HEK293 (cell line): ENCODE measurements around the gene PITPNM3.
A peak's percentile ranks its signal among the peaks of the same experiment; 100 is the strongest.

ENCODE experiments used
- CTCF ChIA-PET: fragments of 350-600 bp; formaldehyde crosslinking; extraction: SDS; loops from one replicate; lab custom pipeline; 2021; ENCODE audit warnings: antibody characterized with exemption; lab: Yijun Ruan, JAX
- POLR2A ChIA-PET: fragments of 300-600 bp; formaldehyde crosslinking; extraction: SDS; loops from one replicate; lab custom pipeline; 2020; ENCODE audit warnings: antibody characterized with exemption, inconsistent platforms; lab: Yijun Ruan, JAX
- H3K27ac ChIP-seq: fragments of 200-500 bp; sonication (Bioruptor generic); 2 replicates; pipeline ENCODE4 v1.5.1; 2014; ENCODE audit warnings: low read depth, low read length, control low read depth, inconsistent platforms; ENCODE audit errors: extremely low read depth
- H3K36me3 ChIP-seq, 2 experiments: fragments of 200-500 bp in 1 of 2; sonication (Bioruptor generic) in 1 of 2; 1 replicate in 1 of 2; 2 replicates in 1 of 2; pipeline ENCODE4 v1.5.1; 2014 to 2017; ENCODE audit warnings: inconsistent platforms in 2 of 2, low read length in 2 of 2; ENCODE audit not compliant: control insufficient read depth in 2 of 2, insufficient read depth in 1 of 2
- H3K4me1 ChIP-seq: fragments of 200-500 bp; sonication (Bioruptor generic); 2 replicates; pipeline ENCODE4 v1.5.1; 2014; ENCODE audit warnings: mild to moderate bottlenecking, low read length, inconsistent platforms; ENCODE audit not compliant: control insufficient read depth, insufficient read depth
- H3K4me3 ChIP-seq: 2 replicates; pipeline ENCODE4 v1.5.1; 2011; ENCODE audit warnings: low read depth, mild to moderate bottlenecking, control low read depth, low read length, moderate library complexity
- H3K9me3 ChIP-seq: fragments of 200-500 bp; sonication (Bioruptor generic); 2 replicates; pipeline ENCODE4 v1.5.1; 2014; ENCODE audit warnings: low read depth, low read length, inconsistent platforms; ENCODE audit not compliant: control insufficient read depth, insufficient read depth
- BCL11A ChIP-seq: fragments of 450-650 bp; formaldehyde crosslinking; IDR thresholded peaks from 2 replicates; pipeline ENCODE4 v1.5.1; 2016; ENCODE audit warnings: low read depth, missing biosample characterization, missing genetic modification characterization
- ELK4 ChIP-seq: IDR thresholded peaks from 2 replicates; pipeline ENCODE4 v1.6.1; 2011; ENCODE audit warnings: mild to moderate bottlenecking, low read depth, low read length, borderline replicate concordance
- GLI2 ChIP-seq: fragments of 450-650 bp; formaldehyde crosslinking; IDR thresholded peaks from 2 replicates; pipeline ENCODE4; 2017; ENCODE audit warnings: missing biosample characterization, missing genetic modification characterization, low read depth, borderline replicate concordance
- GLI4 ChIP-seq: fragments of 450-650 bp; formaldehyde crosslinking; IDR thresholded peaks from 2 replicates; pipeline ENCODE4 v1.5.1; 2016; ENCODE audit warnings: missing biosample characterization, missing genetic modification characterization
- GLIS1 ChIP-seq: fragments of 450-650 bp; formaldehyde crosslinking; IDR thresholded peaks from 2 replicates; pipeline ENCODE4 v1.5.1; 2016; ENCODE audit warnings: missing biosample characterization, missing genetic modification characterization
- OSR2 ChIP-seq: fragments of 450-650 bp; formaldehyde crosslinking; IDR thresholded peaks from 2 replicates; pipeline ENCODE4 v1.5.1; 2016; ENCODE audit warnings: missing biosample characterization, missing genetic modification characterization
- SCRT1 ChIP-seq: fragments of 450-650 bp; formaldehyde crosslinking; IDR thresholded peaks from 2 replicates; pipeline ENCODE4 v1.5.1; 2016; ENCODE audit warnings: missing biosample characterization, missing genetic modification characterization, borderline replicate concordance
- SCRT2 ChIP-seq: fragments of 450-650 bp; formaldehyde crosslinking; IDR thresholded peaks from 2 replicates; pipeline ENCODE4 v1.5.1; 2016; ENCODE audit warnings: missing biosample characterization, missing genetic modification characterization
- SP2 ChIP-seq: fragments of 450-650 bp; formaldehyde crosslinking; IDR thresholded peaks from 2 replicates; pipeline ENCODE4 v1.5.1; 2016; ENCODE audit warnings: missing biosample characterization, missing genetic modification characterization
- ZBTB10 ChIP-seq: fragments of 450-650 bp; formaldehyde crosslinking; IDR thresholded peaks from 2 replicates; pipeline ENCODE4 v1.5.1; 2016; ENCODE audit warnings: missing biosample characterization, missing genetic modification characterization
- ZBTB20 ChIP-seq: fragments of 450-650 bp; formaldehyde crosslinking; IDR thresholded peaks from 2 replicates; pipeline ENCODE4 v1.5.1; 2016; ENCODE audit warnings: missing biosample characterization, missing genetic modification characterization
- ZBTB48 ChIP-seq: fragments of 450-650 bp; formaldehyde crosslinking; IDR thresholded peaks from 2 replicates; pipeline ENCODE4 v1.5.1; 2016; ENCODE audit warnings: missing biosample characterization, missing genetic modification characterization
- ZFP3 ChIP-seq: fragments of 450-650 bp; formaldehyde crosslinking; IDR thresholded peaks from 2 replicates; pipeline ENCODE4 v1.5.1; 2016; ENCODE audit warnings: low read depth, missing biosample characterization, missing genetic modification characterization
- ZNF112 ChIP-seq: fragments of 450-650 bp; formaldehyde crosslinking; IDR thresholded peaks from 2 replicates; pipeline ENCODE4 v1.5.0; 2017; ENCODE audit warnings: missing biosample characterization, missing genetic modification characterization
- ZNF2 ChIP-seq: fragments of 450-650 bp; formaldehyde crosslinking; IDR thresholded peaks from 2 replicates; pipeline ENCODE4 v1.5.1; 2016; ENCODE audit warnings: missing biosample characterization, missing genetic modification characterization
- ZNF211 ChIP-seq: fragments of 450-650 bp; formaldehyde crosslinking; IDR thresholded peaks from 2 replicates; pipeline ENCODE4 v1.5.1; 2016; ENCODE audit warnings: low read depth, missing biosample characterization, missing genetic modification characterization
- ZNF292 ChIP-seq: fragments of 450-650 bp; formaldehyde crosslinking; IDR thresholded peaks from 2 replicates; pipeline ENCODE4 v1.5.1; 2016; ENCODE audit warnings: low read depth, missing biosample characterization, missing genetic modification characterization, borderline replicate concordance
- ZNF302 ChIP-seq: fragments of 450-650 bp; formaldehyde crosslinking; IDR thresholded peaks from 2 replicates; pipeline ENCODE4 v1.5.1; 2016; ENCODE audit warnings: missing biosample characterization, missing genetic modification characterization, low read depth
- ZNF324 ChIP-seq: fragments of 450-650 bp; formaldehyde crosslinking; IDR thresholded peaks from 2 replicates; pipeline ENCODE4 v1.5.1; 2016; ENCODE audit warnings: missing biosample characterization, missing genetic modification characterization
- ZNF341 ChIP-seq: fragments of 450-650 bp; formaldehyde crosslinking; IDR thresholded peaks from 2 replicates; pipeline ENCODE4; 2016; ENCODE audit warnings: low read depth, missing biosample characterization, missing genetic modification characterization
- ZNF366 ChIP-seq: fragments of 450-650 bp; formaldehyde crosslinking; conservative IDR thresholded peaks from 2 replicates; pipeline ENCODE4 v1.5.1; 2016; ENCODE audit warnings: missing biosample characterization, missing genetic modification characterization
- ZNF37A ChIP-seq: fragments of 450-650 bp; IDR thresholded peaks from 2 replicates; pipeline ENCODE4 v1.5.1; 2018; ENCODE audit warnings: missing biosample characterization, missing genetic modification characterization
- ZNF426 ChIP-seq: fragments of 450-650 bp; formaldehyde crosslinking; IDR thresholded peaks from 2 replicates; pipeline ENCODE4 v1.5.1; 2017; ENCODE audit warnings: missing biosample characterization, missing genetic modification characterization, mild to moderate bottlenecking, inconsistent platforms, moderate library complexity
- ZNF571 ChIP-seq: fragments of 450-650 bp; formaldehyde crosslinking; IDR thresholded peaks from 2 replicates; pipeline ENCODE4 v1.5.0; 2017; ENCODE audit warnings: missing biosample characterization, missing genetic modification characterization
- ZNF621 ChIP-seq: fragments of 450-650 bp; formaldehyde crosslinking; IDR thresholded peaks from 2 replicates; pipeline ENCODE4 v1.5.1; 2017; ENCODE audit warnings: missing biosample characterization, missing genetic modification characterization
- ZNF658 ChIP-seq: fragments of 450-650 bp; formaldehyde crosslinking; IDR thresholded peaks from 2 replicates; pipeline ENCODE4; 2016; ENCODE audit warnings: missing biosample characterization, missing genetic modification characterization
- ZNF670 ChIP-seq: fragments of 450-650 bp; formaldehyde crosslinking; IDR thresholded peaks from 2 replicates; pipeline ENCODE4 v1.5.1; 2016; ENCODE audit warnings: missing biosample characterization, missing genetic modification characterization, low read depth
- ZNF701 ChIP-seq: fragments of 450-650 bp; formaldehyde crosslinking; IDR thresholded peaks from 2 replicates; pipeline ENCODE4 v1.5.1; 2016; ENCODE audit warnings: missing biosample characterization, missing genetic modification characterization
- ZNF707 ChIP-seq: fragments of 450-650 bp; formaldehyde crosslinking; IDR thresholded peaks from 2 replicates; pipeline ENCODE4 v1.5.1; 2016; ENCODE audit warnings: missing biosample characterization, missing genetic modification characterization
- ZNF76 ChIP-seq: fragments of 450-650 bp; formaldehyde crosslinking; IDR thresholded peaks from 2 replicates; pipeline ENCODE4; 2016; ENCODE audit warnings: low read depth, missing biosample characterization, missing genetic modification characterization, borderline replicate concordance
- ZNF777 ChIP-seq: fragments of 450-650 bp; formaldehyde crosslinking; IDR thresholded peaks from 2 replicates; pipeline ENCODE4 v1.5.1; 2017; ENCODE audit warnings: missing biosample characterization, missing genetic modification characterization, borderline replicate concordance
- ZNF830 ChIP-seq: fragments of 450-650 bp; IDR thresholded peaks from 2 replicates; pipeline ENCODE4 v1.5.0; 2018; ENCODE audit warnings: missing biosample characterization, missing genetic modification characterization, low read depth, mild to moderate bottlenecking, moderate library complexity
- ZSCAN16 ChIP-seq: fragments of 450-650 bp; formaldehyde crosslinking; IDR thresholded peaks from 2 replicates; pipeline ENCODE4 v1.5.1; 2016; ENCODE audit warnings: missing biosample characterization, missing genetic modification characterization
- TF ChIP-seq, protein P1 (sequence below): fragments of 450-650 bp; formaldehyde crosslinking; IDR thresholded peaks from 2 replicates; pipeline ENCODE4 v1.5.1; 2016; ENCODE audit warnings: missing biosample characterization, missing genetic modification characterization

Gene PITPNM3

GRCh38 chr17:6443692-6444570, 112.4 kb downstream of the PITPNM3 start, which contains the start of gene PIMREG:
Gene PIMREG (plus strand): TSS chr17:6444455. CDS start chr17:6445111, 656 bp downstream.
- Histone ChIP-seq H3K4me3 (peak within 1 kb of the TSS; percentile 66), H3K36me3 (peaks cover 0 to 36% of the 10 kb centered on the region in 2 experiments; a peak in 2 of 3 replicates), H3K4me1 (peaks cover 4% of the 10 kb centered on the region; the same call in 1 of the 2 replicates), H3K27ac (peak within 1 kb of the TSS; percentile 87), H3K9me3 (no peaks in the 10 kb centered on the region)
- POLR2A ChIA-PET, result interaction anchor here (0.6 to 2.6 kb wide), 13 partner anchors 9 to 975 kb away, joined by 3 to 13 read pairs (median 4); partner anchors contain the start of genes AIPL1, C17orf100, DHX33 and KIAA0753
- CTCF ChIA-PET, result interaction anchor here (0.6 to 1.1 kb wide), 6 partner anchors 8 to 946 kb away, joined by 3 to 4 read pairs (median 3); partner anchors contain the start of gene AIPL1
- TF ChIP-seq ZNF292 (tag by site-specific recombination) (no peak), ZNF571 (tag by site-specific recombination) (no peak), GLI2 (tag by site-specific recombination) (no peak), ZBTB20 (tag by site-specific recombination) (peak; percentile 100), OSR2 (0 out of 2 replicates have a peak, but pooled peaks have one; percentile 21), ELK4 (no peak; the same call in 1 of the 2 replicates), BCL11A (tag by site-specific recombination) (peak; percentile 87; the same call in 1 of the 2 replicates), ZNF707 (tag by site-specific recombination) (no peak), ZNF302 (tag by site-specific recombination) (no peak; the same call in 1 of the 2 replicates), ZNF324 (tag by site-specific recombination) (peak; percentile 85), ZNF830 (tag by site-specific recombination) (no peak), SCRT2 (no peak), ZBTB48 (tag by site-specific recombination) (peak; percentile 98), ZNF621 (tag by site-specific recombination) (no peak), ZSCAN16 (tag by site-specific recombination) (0 out of 2 replicates have a peak, but pooled peaks have one; percentile 18), ZFP3 (tag by site-specific recombination) (no peak), ZNF670 (no peak), ZNF211 (no peak), ZBTB10 (tag by site-specific recombination) (peak; percentile 86), ZNF426 (tag by site-specific recombination) (no peak), SP2 (tag by site-specific recombination) (peak; percentile 91), ZNF112 (tag by site-specific recombination) (no peak), GLI4 (tag by site-specific recombination) (no peak), GLIS1 (tag by site-specific recombination) (peak; percentile 72), ZNF341 (peak; percentile 82), SCRT1 (no peak), ZNF658 (tag by site-specific recombination) (no peak), ZNF76 (tag by site-specific recombination) (peak; percentile 75), ZNF777 (no peak), ZNF2 (tag by site-specific recombination) (peak; percentile 35; the same call in 1 of the 2 replicates), ZNF37A (tag by site-specific recombination) (no peak), ZNF701 (tag by site-specific recombination) (no peak), ZNF366 (tag by site-specific recombination) (peak; percentile 94)
- TF ChIP-seq, protein P1, sequence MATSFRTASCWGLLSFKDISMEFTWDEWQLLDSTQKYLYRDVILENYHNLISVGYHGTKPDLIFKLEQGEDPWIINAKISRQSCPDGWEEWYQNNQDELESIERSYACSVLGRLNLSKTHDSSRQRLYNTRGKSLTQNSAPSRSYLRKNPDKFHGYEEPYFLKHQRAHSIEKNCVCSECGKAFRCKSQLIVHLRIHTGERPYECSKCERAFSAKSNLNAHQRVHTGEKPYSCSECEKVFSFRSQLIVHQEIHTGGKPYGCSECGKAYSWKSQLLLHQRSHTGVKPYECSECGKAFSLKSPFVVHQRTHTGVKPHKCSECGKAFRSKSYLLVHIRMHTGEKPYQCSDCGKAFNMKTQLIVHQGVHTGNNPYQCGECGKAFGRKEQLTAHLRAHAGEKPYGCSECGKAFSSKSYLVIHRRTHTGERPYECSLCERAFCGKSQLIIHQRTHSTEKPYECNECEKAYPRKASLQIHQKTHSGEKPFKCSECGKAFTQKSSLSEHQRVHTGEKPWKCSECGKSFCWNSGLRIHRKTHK, result no peak
